HG02884 (cell line): ENCODE data around the gene ACTR8.

Experiments used
- ATAC-seq: cut with Tn5 transposase; IDR thresholded peaks from one replicate; pipeline ENCODE4 v1.9.1; 2021; ENCODE audit warnings: mild to moderate bottlenecking, moderate library complexity; ENCODE audit not compliant: unreplicated experiment

ACTR8 gene

DNA sequence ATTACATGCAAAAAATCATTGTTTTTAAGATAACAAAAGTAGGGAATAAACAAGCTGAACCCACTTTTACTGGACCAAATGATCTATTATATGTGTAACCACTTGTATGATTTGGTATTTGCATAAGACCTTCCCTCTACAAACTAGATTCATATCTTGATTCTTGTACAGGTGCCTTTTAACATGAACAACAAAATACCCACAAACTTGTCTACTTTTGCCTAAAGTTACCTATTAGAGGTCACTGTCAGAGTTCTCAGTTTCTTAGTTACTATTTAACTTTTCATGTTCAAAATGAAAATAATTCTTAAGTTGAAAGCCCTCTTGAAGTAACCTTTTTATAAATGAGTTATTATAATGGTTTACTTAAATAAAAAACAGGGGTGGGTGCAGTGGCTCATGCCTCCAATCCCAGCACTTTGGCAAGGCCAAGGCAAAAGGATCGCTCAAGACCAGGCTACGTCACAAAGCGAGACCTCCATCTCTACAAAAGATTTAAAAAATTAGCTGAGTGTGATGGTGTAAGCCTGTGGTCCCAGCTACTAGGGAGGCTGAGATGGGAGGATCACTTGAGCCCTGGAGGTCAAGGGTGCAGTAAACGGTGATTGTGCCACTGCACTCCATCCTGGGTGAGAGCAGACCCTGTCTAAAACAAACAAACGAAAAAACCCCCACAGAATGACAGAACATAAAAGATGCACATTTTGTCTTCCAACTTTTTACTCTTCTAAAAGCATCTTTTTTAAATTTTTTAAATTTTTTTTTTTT, 16.0 kb downstream of the ACTR8 start:
- ATAC-seq = no peak

GRCh38 chr3:53863145-53863544, 18.8 kb downstream of the ACTR8 start:
- no peak for ATAC-seq

GRCh38 chr3:53862241-53862640, 19.7 kb downstream of the ACTR8 start:
- ATAC-seq = no peak

GRCh38 chr3:53860196-53860595, 21.8 kb downstream of the ACTR8 start:
- no peak for ATAC-seq

- no peak for ATAC-seq
These were observed 22.8 kb downstream of the ACTR8 start for GRCh38 chr3:53859178-53859577.

- ATAC-seq = no peak
These were observed 23.7 kb downstream of the ACTR8 start for GRCh38 chr3:53858096-53858741.

- no peak for ATAC-seq
These were observed 25.0 kb downstream of the ACTR8 start for GRCh38 chr3:53856964-53857363.

DNA sequence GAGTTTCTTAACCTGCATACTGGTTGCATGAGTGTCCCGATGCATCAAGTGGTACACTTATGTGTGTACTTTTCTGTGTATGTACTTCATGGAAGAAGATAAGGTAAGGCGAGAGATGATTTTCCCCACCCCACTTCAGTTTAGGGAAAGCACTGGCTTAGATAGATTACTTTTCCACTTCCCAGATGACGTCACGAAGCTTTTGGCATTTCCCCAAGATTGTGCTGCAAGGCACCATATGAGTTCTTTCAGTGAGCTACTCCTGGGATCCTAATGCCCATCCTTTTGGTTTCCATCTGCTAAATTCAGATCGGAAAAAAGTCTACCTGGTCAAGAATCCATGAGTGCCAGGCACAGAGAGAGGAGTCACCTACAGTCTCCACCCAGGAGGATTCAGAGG, 31.1 kb downstream of the ACTR8 start:
- ATAC-seq = no peak

DNA sequence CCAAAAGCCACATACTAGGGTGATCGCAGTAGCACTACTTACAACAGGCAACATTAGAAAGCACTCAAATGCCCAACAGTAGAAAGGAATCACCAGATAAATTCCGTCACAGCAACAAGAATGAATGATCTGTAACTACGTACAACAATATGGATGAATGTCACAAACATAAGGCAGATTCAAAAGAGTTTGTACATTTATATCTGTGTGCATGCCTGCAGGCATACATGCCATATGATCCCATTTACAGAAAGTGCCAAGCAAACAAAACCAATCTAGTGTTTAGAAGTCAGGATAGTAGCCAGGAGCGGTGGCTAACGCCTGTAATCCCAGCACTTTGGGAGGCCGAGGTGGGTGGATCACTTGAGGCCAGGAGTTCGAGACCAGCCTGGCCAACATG, 32.0 kb downstream of the ACTR8 start:
- no peak for ATAC-seq

DNA sequence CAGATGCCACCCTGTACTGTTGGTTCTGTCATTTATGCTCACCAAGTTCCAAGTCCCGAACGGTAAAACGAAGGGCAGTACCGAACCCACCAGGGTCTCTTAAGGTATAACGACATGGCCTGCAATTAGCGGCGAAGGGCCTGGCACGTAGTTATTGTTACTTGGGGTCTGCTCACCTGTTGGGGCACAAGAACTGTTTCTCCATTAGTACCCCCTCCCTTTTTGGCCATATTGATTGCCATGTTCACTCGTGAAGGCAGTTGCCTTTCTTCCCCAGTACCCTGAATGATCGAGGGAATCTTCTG, 35.1 kb downstream of the ACTR8 start:
- ATAC-seq = no peak

- ATAC-seq = peak; percentile 46
These were observed 35.7 kb downstream of the ACTR8 start, which contains the start of the genes CHDH and IL17RB for GRCh38 chr3:53846134-53846850. TSS of gene CHDH (minus strand) at chr3:53846419. CDS start at chr3:53824008, 22,411 bp downstream. TSS of gene IL17RB (plus strand) at chr3:53846568. CDS start at chr3:53846589, 21 bp downstream.

- no peak for ATAC-seq
These were observed 36.1 kb downstream of the ACTR8 start for GRCh38 chr3:53845881-53846133.

GRCh38 chr3:53845103-53845880, 36.7 kb downstream of the ACTR8 start:
- ATAC-seq = peak; percentile 13

- ATAC-seq = no peak
These were observed 37.5 kb downstream of the ACTR8 start for GRCh38 chr3:53844262-53845102.

DNA sequence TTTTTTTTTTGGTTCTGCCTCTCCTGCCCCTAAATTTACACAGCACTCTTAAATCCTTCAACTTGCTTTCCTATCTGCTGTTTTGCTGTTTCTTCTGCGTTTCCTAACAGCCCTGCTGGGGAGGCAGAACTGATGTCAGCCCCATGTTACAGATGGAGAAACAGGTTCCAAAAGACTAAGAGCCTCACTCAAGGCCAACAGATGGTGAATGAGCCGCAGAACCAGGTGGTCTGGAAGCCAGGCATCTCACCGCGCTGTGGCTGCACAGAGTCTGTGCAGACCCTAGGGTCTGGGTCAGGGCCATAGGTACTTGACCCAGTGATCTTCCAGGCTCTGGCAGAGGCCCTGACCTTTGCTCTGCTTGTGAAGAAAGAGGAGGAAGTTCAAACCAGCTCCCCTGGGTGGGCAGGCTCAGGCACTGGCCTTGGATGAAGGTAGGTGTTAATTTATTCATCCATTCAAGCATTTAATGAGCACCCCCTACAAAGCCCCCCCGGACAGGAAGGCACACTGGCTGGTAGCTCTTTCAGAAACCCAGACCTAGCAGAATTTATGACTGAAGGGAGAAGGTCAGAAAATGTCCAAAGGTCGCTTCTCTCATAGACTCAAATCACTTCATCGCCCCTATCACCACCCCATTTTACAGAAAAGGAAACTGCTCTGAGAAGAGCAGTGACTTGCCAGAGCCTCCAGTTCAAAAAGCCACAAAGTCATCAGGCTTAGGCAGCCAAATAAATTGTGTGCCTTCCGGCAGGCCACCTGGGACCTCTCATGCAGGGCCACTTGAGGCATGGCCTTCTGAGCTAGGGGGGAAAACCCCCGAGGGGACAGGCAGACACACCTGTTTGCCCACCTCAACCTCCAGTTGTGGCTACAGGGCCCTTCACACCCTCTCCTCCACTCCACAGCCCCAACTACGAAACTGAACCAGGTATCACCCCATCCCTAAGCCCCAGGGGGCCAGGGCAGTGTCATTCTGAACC, 38.5 kb downstream of the ACTR8 start:
- no peak for ATAC-seq

DNA sequence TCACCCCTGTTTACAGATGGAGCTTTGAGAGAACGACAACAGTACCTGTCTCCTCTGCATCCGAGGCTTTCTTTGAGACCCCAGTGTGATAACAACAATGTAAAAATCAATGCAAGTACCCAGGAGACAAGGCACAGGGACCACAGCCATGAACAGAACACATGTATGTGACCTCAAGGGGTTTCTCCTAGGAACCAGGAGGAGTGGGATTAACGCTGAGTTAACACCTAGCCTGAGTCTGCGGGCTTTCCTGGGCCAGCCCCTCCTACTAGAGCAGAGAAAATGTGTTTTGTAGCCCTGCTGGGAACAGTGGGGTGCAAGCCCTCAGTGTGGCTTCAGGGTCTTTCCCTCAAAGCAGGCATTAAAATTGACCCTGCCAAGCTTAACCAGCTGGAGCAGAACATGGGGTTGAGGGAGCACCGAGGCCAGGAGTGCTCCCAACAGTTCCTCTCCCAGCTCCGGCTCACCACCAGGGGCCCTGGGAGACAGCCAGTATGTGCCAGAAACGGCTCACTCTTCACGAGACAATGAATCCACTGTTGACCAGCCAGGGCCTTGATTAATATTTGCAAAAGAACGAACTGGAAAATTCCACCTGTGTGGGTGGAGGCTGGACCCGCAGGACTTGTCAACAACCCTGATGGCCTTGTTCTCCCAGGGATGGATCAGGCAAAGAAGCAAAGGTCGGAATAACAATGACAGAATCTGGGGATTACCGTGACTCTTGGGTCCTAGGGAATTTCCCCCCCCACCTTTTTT, 39.3 kb downstream of the ACTR8 start:
- ATAC-seq = no peak

DNA sequence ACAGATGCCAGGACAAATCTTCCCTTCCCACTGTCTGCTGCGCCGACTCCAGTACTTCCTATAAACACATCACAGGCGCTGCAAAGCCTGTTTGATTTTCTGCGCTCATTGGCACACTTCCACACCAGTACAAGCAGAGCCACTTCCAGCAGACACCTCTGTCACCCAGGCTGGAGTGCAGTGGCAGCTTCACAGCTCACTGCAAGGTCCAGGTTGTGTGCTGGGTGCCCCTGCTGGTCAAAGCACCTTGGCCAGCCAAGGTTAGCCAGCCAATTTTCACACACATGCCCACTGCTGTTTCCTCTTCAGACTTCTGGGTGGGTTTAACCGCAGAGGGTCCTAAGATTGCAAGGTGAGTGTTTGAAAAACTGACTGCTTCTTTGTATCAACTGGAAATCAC, 40.7 kb downstream of the ACTR8 start:
- no peak for ATAC-seq

DNA sequence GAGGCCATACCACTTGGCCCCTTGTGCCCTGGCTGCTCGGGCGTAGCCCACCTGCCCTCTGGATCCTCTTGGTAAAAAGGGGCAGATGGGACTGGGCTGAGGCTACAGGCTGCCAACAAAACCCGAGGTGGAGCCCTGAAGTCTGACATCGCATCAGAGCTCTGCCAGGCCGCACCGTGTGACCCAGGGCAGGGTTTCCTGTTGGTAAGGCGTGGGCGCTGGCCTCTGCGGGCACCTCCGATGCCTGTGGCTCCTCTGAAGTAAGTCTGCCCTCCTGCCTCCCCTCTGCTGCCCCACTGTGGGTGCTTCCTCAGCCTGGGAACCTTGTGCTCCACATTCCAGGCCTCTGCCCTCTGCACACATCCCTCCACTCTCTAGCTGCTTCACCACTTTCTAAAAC, 44.6 kb downstream of the ACTR8 start:
- ATAC-seq = no peak
